Effector CD4-positive, alpha-beta T cell (primary cell): ENCODE measurements around the gene WDR7.

Experiments
- DNase-seq: peaks from one replicate; pipeline ENCODE4 v3.0.0-alpha.2; 2020

WDR7 gene

GRCh38 chr18:57052173-57052572 lies 401.0 kb downstream of the WDR7 start:
- no peak for DNase-seq

DNA sequence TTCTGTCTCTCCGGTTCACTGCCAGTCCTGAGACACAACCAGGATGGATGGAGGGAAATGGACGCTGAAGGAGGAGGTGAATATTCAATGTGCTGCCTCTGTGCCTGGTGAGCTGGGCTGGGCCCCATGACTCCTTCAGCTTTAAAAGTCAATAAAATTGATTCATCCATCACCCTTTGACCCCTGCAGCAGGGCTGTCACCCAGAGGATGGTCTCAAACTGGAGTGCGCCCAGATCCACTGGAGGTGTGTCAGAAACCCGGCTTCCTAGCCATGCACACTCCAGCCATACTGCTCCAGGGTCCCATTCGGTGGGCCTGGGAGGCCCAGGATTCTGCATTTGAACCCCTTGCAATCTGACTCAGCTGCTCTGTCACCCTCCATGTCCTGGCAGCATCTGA lies 401.6 kb downstream of the WDR7 start:
- DNase-seq: no peak

- DNase-seq: no peak
These were observed 403.7 kb downstream of the WDR7 start for GRCh38 chr18:57054891-57055290.

DNA sequence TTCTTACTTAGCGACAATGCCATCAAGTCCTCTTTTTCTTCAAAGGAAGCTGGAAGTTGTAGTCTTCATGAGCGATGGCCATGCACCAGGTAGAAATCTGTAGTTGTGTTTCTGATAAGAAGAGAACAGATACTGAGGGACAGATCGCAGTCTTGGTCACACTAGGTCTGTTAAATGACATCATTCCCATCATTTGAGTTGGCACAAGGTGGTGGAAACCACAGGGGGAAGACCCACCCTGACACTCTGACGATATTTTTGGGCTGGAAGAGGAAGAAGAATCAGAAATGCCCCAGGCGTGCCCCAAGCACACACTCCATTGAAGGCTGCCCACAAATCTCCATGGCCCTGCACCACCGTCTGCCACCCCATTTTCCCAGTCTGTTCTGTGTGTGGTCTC lies 406.7 kb downstream of the WDR7 start:
- DNase-seq: no peak

DNA sequence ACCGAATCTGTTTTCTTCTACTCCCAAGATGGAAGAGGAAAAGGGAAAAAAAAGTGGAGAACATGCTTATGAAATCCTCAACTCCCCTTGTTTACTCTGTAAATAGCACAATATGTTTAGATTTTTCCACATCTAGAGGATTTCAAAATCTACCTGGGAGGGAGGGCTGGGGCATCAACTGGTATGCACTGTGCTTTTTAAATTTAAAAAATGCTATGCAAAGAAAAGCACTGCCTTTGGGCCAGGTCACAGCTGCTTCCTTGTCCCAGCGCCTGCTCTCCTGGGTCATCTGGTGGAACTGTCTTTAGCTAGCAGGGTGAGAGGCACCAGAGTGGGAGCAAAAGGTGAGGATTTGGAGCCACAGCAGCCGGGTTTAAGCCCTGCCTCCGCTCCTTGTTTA lies 407.6 kb downstream of the WDR7 start:
- no peak for DNase-seq

GRCh38 chr18:57059366-57059765 lies 408.2 kb downstream of the WDR7 start:
- DNase-seq: no peak

GRCh38 chr18:57060814-57061213 lies 409.7 kb downstream of the WDR7 start:
- DNase-seq: no peak

DNA sequence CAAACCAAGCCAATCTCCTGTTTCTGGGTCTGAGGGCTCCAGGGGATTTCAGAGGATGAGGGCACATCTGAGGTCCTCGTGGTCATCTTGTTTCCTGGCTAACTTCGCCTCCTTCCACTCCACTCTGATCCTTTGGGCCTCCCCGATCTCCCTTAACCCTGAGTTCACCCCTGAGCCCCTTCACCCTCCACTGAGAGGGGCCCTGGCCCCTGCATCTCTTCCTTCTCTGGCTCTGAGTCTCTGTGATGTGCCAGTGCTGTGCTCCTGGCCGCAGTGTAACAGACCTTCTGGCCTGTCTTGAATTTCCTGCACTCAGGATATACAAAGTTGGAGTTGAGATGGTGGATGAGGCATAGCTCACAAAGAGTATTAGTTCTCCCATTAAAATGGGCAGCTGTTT lies 411.0 kb downstream of the WDR7 start:
- no peak for DNase-seq

DNA sequence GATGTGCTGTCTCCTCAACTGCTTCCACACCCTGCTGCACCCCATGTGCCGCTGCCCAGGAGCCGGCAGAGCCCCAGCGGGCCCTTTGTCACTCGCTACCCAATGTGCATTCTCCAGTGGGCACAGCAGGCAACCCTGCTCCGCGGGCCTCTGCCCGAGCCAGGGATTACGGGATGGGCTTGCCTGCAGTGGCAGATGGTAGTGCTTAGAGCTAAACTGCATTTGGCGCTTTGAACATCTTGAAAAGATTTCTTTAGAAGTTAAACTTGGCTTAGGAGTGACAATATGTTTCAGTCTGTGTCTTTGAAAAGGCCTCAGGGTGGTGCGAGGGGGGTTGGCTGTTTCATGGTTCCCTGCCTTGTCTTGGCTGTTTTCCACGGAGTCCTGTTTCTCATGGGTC lies 411.7 kb downstream of the WDR7 start:
- DNase-seq: no peak

GRCh38 chr18:57063601-57064103 lies 412.5 kb downstream of the WDR7 start:
- DNase-seq: no peak

DNA sequence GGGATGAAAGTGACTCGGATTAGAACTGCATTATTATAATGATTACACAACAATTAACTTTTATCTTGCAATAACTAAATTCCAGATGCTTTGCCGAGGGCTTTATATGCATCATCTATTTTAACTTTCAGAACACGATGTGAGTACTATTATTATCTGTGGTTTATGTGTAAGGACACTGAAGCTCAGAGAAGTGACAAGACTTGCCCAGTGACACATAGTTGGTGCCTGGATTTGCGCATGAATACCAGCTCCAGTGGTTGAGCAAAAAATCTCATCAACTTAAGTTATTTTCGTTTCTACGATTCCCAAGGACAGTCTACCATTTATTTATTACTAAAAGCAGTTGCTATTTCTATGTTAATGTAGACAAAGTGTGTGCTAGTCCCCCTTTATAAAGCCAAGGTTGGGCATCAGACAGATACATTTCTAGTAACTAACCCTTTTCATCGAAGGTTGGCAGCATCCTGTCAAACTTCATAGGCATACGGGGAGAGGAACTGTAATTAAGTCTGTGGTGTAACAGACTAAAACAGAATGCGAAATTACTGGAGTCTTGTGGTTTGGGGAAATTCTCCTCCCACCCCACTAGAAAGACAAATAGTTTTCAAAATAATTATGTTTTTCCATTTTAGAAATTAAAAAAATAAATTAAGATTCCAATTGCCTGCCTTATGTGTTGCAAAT lies 422.5 kb downstream of the WDR7 start:
- no peak for DNase-seq

DNA sequence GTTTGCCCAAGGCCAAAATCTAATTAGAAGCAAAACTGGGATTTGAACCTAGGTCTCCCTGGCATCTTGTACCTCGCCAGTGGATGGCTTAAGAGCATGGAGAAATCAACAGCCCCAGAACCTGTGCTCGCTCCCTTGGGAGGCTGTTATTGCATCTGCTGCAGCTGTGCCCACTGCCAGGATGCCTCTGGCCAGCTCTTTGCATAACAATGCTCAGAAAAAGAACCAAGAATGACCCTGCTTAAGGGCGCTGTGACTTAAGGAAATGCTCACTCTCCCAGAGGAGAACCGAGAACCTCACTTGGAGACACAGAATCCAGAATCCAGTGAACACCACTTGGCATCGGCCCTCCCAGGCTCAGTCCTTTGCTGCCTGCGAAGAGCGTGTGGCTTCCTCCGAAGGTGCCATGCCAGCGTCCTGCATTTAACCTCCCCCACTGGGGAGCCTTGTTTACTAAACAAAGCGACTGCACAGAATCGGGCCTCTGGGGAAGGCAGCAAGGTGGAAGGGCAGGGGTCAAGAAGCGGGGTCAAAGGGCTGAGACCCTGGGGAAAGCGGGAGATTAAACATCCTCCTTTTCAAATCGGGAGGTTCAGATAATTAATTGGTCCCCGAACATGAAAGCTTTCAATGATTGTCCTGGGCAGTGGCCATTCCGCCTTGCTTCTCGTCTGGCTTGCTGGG lies 424.7 kb downstream of the WDR7 start:
- no peak for DNase-seq

DNA sequence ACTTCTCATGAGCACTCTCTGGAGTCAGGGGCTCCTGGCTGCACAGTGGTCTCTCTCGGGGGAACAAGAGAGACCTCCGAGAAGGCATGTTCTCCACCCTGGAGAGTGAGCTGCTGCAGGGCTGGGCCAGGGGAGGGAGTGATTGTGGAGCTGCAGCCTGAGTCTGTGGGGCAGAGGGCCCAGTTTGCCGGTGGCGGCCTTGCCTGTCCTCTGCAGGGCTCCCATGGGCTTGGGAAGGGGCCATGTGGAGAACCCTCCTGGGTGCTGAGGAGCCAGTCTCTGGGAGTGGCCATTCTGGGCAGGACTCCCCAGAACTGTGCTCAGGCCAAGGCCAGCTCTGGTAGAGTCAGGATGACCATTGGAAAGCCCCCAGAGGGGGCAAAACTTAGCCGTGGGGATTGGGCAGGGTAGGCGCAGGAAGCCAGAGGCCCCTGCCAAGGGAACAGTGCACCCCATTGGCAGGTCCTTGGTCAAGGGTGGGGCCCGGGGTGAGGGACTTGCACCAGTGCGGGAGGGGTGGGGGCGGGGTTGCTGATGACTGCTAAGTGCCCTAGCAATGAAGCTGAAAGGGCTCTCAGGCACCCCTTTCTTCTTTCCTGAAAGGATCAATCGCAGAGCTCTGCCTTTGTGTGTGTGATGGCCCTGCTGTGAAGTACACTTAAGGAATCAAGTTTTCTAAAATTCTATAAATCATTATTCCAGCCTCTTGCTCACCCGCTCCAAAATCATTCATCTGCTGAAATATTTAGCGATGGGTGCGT lies 426.0 kb downstream of the WDR7 start:
- DNase-seq: no peak

GRCh38 chr18:57077786-57078552 lies 426.8 kb downstream of the WDR7 start:
- DNase-seq: no peak

- no peak for DNase-seq
These were observed 427.5 kb downstream of the WDR7 start for GRCh38 chr18:57078614-57079013.

DNA sequence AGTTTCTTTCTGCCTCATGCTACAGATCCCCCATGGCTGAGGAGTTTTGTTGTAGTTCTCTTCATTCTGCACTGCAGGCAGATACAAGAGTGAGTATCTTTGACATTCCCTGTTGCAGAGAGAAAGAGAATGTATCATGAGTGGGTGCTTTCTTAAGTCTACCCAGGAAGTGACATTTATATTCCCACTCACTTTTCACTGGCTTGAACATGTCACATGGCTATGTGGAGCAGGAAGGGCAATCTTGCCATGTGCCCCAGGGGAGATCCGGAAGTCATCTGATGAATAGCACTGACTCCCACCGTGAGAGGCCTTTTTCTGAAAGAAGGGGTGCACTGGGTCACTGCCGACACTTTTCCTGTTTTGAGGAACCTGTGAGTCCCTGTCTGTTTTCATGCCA lies 429.3 kb downstream of the WDR7 start:
- no peak for DNase-seq

GRCh38 chr18:57081899-57082298 lies 430.7 kb downstream of the WDR7 start:
- DNase-seq: no peak

DNA sequence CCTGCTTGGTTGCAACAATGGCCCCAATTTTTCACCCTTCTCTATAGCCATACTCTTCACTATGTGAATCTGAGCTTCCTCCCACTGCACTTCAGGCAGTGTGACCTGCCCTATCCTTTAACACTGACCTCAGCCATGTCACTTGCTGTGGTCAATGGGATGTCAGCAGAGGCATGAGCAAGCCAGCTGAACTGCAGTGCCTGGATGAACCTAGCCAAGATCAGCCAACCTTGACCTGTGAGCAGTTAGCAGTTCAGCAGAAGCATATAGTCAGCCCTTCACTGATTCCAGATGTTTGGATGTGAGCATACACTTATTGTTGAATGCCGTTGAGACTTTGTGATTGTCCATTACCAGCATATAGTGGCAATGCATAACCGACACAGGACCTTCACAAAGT lies 432.3 kb downstream of the WDR7 start:
- DNase-seq: no peak

DNA sequence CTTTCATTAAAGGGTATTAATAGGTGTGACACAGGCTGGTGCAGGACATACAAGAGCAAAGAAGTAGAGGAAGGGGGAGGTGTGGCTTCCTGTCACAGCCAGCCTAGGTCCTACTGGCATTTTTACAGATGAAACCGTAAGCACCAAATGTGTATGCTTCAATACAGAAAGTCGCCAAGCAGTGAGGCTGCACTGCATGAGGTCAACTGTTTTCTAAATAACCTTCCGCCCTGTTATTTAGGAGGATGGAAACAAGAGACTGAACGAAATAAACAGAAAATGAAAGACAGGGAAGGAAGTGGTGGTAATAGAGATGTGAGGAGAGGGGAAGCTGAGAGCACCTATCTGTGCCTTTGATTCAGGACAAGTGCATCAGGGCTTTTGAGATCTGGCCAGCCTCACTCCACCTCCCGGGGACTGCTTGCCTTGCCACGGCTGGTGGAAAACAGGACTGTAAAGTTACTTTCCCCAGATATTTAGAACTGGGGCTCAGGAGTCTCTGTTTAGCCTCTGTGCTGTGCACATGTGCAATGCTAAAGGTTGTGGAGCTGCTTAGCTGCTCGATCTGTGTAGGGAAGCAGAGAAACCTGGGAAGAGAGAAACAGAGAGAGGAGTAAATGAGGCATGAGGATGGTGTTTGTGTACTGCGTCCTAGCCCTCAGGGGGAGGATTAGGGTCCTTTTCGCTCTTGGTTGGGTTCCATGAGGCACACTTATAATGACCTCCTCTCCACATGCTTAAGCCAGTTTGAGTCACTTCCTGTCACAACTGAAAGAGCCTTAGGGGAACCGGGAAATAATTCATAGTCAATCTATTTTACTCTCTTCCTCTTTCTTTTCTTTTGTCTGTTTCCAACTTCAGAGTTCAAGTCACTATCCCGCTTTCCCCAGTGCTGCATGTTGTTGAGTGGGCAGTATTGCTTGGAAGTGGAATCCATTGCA lies 433.4 kb downstream of the WDR7 start:
- no peak for DNase-seq

GRCh38 chr18:57085371-57085770 lies 434.2 kb downstream of the WDR7 start:
- no peak for DNase-seq

GRCh38 chr18:57086163-57086562 lies 435.0 kb downstream of the WDR7 start:
- no peak for DNase-seq
